ENCODE results near the gene AMMECR1.

The AMMECR1 gene

DNA sequence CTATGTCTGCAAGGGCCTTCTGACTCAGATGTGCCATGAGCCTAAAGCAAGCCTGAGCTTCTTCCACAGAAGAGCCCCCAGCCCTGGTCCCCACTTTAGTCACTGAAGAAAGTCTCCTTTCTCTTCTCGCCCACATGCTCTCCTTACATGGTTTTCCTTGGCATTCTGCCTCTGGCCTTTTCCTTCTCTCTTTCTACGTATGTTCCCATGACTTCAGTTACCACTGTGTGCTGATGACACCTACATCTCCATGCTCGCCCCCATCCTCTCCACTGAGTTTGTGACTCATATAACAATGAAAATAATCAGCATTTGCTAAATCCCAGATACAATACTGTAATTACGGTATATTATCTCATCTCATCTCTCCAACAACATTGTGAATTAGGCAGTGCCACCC, 149.3 kb downstream of the AMMECR1 start:
- H3K27me3 ChIP-seq (ENCODE audit: control insufficient read depth, insufficient read depth, low read length): no peaks in the 10 kb centered on the region
- H2AFZ ChIP-seq: no peak overlapping the region
- no peak overlapping the region for H3K4me3 ChIP-seq (ENCODE audit: low read depth, low read length)
- TF ChIP-seq, protein P1, sequence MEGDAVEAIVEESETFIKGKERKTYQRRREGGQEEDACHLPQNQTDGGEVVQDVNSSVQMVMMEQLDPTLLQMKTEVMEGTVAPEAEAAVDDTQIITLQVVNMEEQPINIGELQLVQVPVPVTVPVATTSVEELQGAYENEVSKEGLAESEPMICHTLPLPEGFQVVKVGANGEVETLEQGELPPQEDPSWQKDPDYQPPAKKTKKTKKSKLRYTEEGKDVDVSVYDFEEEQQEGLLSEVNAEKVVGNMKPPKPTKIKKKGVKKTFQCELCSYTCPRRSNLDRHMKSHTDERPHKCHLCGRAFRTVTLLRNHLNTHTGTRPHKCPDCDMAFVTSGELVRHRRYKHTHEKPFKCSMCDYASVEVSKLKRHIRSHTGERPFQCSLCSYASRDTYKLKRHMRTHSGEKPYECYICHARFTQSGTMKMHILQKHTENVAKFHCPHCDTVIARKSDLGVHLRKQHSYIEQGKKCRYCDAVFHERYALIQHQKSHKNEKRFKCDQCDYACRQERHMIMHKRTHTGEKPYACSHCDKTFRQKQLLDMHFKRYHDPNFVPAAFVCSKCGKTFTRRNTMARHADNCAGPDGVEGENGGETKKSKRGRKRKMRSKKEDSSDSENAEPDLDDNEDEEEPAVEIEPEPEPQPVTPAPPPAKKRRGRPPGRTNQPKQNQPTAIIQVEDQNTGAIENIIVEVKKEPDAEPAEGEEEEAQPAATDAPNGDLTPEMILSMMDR (IDR thresholded peaks at IDR 0.05): no peak
- no peak overlapping the region for H3K27ac ChIP-seq
- no peaks in the 10 kb centered on the region for H3K4me1 ChIP-seq
- H3K79me2 ChIP-seq: no peaks in the 10 kb centered on the region
- H3K9ac ChIP-seq: no peak overlapping the region
- no peak overlapping the region for H3K4me2 ChIP-seq (ENCODE audit: low read length)
- H3K36me3 ChIP-seq (ENCODE audit: control insufficient read depth, insufficient read depth, low read length): no peaks in the 10 kb centered on the region
- no peaks in the 10 kb centered on the region for H3K9me3 ChIP-seq (ENCODE audit: control insufficient read depth, low read length)

DNA sequence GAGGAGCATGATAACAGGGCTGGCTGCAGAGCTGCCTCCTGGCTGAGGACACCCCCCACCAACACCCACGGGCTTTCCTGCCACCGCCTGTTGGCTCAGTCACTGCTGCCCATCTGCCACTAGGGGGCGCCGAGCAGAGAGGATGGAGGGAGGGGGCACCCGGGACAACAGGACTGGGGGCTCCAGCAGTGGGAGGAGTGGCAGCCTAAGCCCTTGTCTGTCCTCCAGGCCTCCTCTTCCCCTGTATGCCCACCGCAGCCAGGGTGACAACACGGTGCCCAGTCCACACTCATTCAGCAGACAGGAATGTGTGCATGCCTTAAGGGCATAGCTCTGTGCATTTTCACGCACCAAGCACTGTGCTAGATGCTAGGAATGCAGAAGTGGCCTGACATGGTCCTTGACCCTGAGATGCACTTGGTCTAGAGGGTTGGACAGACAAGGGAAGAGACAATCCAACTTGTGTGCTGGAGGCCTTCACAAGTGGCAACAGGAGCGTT, 149.9 kb downstream of the AMMECR1 start:
- no peaks in the 10 kb centered on the region for H3K4me1 ChIP-seq
- no peaks in the 10 kb centered on the region for H3K9me3 ChIP-seq (ENCODE audit: control insufficient read depth, low read length)
- H3K4me3 ChIP-seq (ENCODE audit: low read depth, low read length): no peak overlapping the region
- TF ChIP-seq, protein P1 (IDR thresholded peaks at IDR 0.05): peak; percentile 48
- H3K27me3 ChIP-seq (ENCODE audit: control insufficient read depth, insufficient read depth, low read length): no peaks in the 10 kb centered on the region
- H3K36me3 ChIP-seq (ENCODE audit: control insufficient read depth, insufficient read depth, low read length): no peaks in the 10 kb centered on the region
- H3K27ac ChIP-seq: no peak overlapping the region
- no peak overlapping the region for H3K4me2 ChIP-seq (ENCODE audit: low read length)
- H2AFZ ChIP-seq: no peak overlapping the region
- H3K9ac ChIP-seq: no peak overlapping the region
- H3K79me2 ChIP-seq: no peaks in the 10 kb centered on the region

DNA sequence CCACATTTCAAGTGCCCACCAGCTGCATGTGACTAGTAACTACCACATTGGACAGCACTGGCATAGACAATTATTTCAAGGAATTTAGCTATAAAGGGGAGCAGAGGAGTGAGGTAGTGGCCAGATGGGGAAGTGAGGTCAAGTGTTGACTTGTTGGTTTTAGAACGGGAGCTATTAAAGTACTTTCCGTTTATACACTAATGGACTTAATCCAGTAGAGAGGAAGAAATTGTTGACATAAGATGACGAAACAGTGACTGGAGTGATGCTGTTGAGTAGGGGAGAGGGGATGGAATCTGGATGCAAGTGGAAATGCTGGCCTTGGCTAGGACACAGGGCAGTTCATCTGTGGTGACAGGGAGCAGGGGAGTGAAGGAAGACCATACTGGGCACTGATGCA, 154.4 kb downstream of the AMMECR1 start:
- Histone ChIP-seq H3K27ac (no peak overlapping the region), H3K4me1 (no peaks in the 10 kb centered on the region)
- TF ChIP-seq, protein P1 (IDR thresholded peaks at IDR 0.05): no peak

GRCh38 chrX:110162867-110163266, 155.0 kb downstream of the AMMECR1 start:
- Histone ChIP-seq H3K4me1 (no peaks in the 10 kb centered on the region), H3K27me3 (ENCODE audit: control insufficient read depth, insufficient read depth, low read length) (no peaks in the 10 kb centered on the region), H3K36me3 (ENCODE audit: control insufficient read depth, insufficient read depth, low read length) (no peaks in the 10 kb centered on the region), H3K79me2 (no peaks in the 10 kb centered on the region), H3K4me3 (ENCODE audit: low read depth, low read length) (no peak overlapping the region), H3K9me3 (ENCODE audit: control insufficient read depth, low read length) (no peaks in the 10 kb centered on the region), H2AFZ (no peak overlapping the region), H3K4me2 (ENCODE audit: low read length) (no peak overlapping the region), H3K27ac (no peak overlapping the region), H3K9ac (no peak overlapping the region)
- TF ChIP-seq, protein P1 (IDR thresholded peaks at IDR 0.05): no peak

More for the DNA sequence above, 154.4 kb downstream of the AMMECR1 start:
- no peak overlapping the region for H3K4me2 ChIP-seq (ENCODE audit: low read length)
- H3K9ac ChIP-seq: no peak overlapping the region
- H3K79me2 ChIP-seq: no peaks in the 10 kb centered on the region
- H3K4me3 ChIP-seq (ENCODE audit: low read depth, low read length): no peak overlapping the region
- H3K9me3 ChIP-seq (ENCODE audit: control insufficient read depth, low read length): no peaks in the 10 kb centered on the region
- no peak overlapping the region for H2AFZ ChIP-seq
- no peaks in the 10 kb centered on the region for H3K36me3 ChIP-seq (ENCODE audit: control insufficient read depth, insufficient read depth, low read length)
- no peaks in the 10 kb centered on the region for H3K27me3 ChIP-seq (ENCODE audit: control insufficient read depth, insufficient read depth, low read length)

- Histone ChIP-seq H3K4me2 (ENCODE audit: low read length) (no peak overlapping the region), H3K4me3 (ENCODE audit: low read depth, low read length) (no peak overlapping the region), H3K9me3 (ENCODE audit: control insufficient read depth, low read length) (no peaks in the 10 kb centered on the region), H3K27me3 (ENCODE audit: control insufficient read depth, insufficient read depth, low read length) (no peaks in the 10 kb centered on the region), H3K27ac (no peak overlapping the region), H2AFZ (no peak overlapping the region), H3K36me3 (ENCODE audit: control insufficient read depth, insufficient read depth, low read length) (no peaks in the 10 kb centered on the region), H3K9ac (no peak overlapping the region), H3K79me2 (no peaks in the 10 kb centered on the region), H3K4me1 (no peaks in the 10 kb centered on the region)
- TF ChIP-seq, protein P1 (IDR thresholded peaks at IDR 0.05): no peak
These were observed 155.8 kb downstream of the AMMECR1 start for GRCh38 chrX:110162131-110162530.
